CD14-positive monocyte (primary cell): Measurements from ENCODE around the gene CHST14. TPM values are rescaled to one million over a fixed set of nuclear protein-coding genes. Genes with fewer than 3 reads are reported as not detected.
A peak's percentile ranks its signal among the peaks of the same experiment; 100 is the strongest.

Source experiments
- DNase-seq, 3 donors: peaks; one replicate each; pipeline ENCODE4 v3.0.0-alpha.2; 2011 to 2022
- H2AFZ ChIP-seq: 2 replicates; pipeline ENCODE4 v1.6.0; 2012; ENCODE audit warnings: mild to moderate bottlenecking, low read depth, low read length, inconsistent platforms; ENCODE audit not compliant: insufficient read depth, poor library complexity, severe bottlenecking
- H3K27ac ChIP-seq, 2 donors: 1 replicate in 1 of 2; 2 replicates in 1 of 2; pipeline ENCODE4 v1.5.1; 2012 to 2013; ENCODE audit warnings: low read length in 2 of 2, control low read depth in 1 of 2, inconsistent platforms in 1 of 2, low read depth in 1 of 2, mild to moderate bottlenecking in 1 of 2
- H3K27me3 ChIP-seq, 2 donors: one replicate each; pipeline versions ENCODE4 v1.6.0 to v1.6.1; 2011 to 2013; ENCODE audit warnings: low read length in 2 of 2; ENCODE audit not compliant: control insufficient read depth in 2 of 2, insufficient read depth in 2 of 2
- H3K36me3 ChIP-seq, 2 donors: replicated peaks in 1 of 2; 1 replicate in 1 of 2; 2 replicates in 1 of 2; pipeline versions ENCODE4 v1.5.1 to v1.6.1; 2012 to 2013; ENCODE audit warnings: low read length in 2 of 2, control low read depth in 1 of 2, inconsistent platforms in 1 of 2, mild to moderate bottlenecking in 1 of 2; ENCODE audit not compliant: insufficient read depth in 2 of 2, control insufficient read depth in 1 of 2
- H3K4me1 ChIP-seq, 2 donors: 1 replicate in 1 of 2; 2 replicates in 1 of 2; pipeline versions ENCODE4 v1.5.1 to v1.6.1; 2012 to 2013; ENCODE audit warnings: low read length in 2 of 2, control low read depth in 1 of 2, inconsistent platforms in 1 of 2, mild to moderate bottlenecking in 1 of 2, moderate library complexity in 1 of 2; ENCODE audit not compliant: insufficient read depth in 2 of 2, control insufficient read depth in 1 of 2
- H3K4me2 ChIP-seq: replicated peaks from 2 replicates; pipeline ENCODE3; 2012; ENCODE audit warnings: low read length, moderate library complexity, mild to moderate bottlenecking; ENCODE audit not compliant: poor library complexity, severe bottlenecking; ENCODE audit errors: extremely low read depth
- H3K4me3 ChIP-seq, 3 experiments: fragments of 200-600 bp in 1 of 3; sonication (generic) in 1 of 3; replicated peaks in 1 of 3; 1 replicate in 2 of 3; 2 replicates in 1 of 3; pipeline ENCODE4 v1.5.1; 2011 to 2013; ENCODE audit warnings: low read length in 3 of 3, mild to moderate bottlenecking in 3 of 3, control low read depth in 2 of 3, low read depth in 2 of 3, inconsistent platforms in 1 of 3, moderate library complexity in 1 of 3
- H3K79me2 ChIP-seq: 2 replicates; pipeline ENCODE4 v1.6.0; 2012; ENCODE audit warnings: mild to moderate bottlenecking, control low read depth, inconsistent platforms, low read length, moderate library complexity; ENCODE audit not compliant: insufficient read depth
- H3K9ac ChIP-seq: 2 replicates; pipeline ENCODE4 v1.6.0; 2017; ENCODE audit warnings: low read length, mild to moderate bottlenecking; ENCODE audit not compliant: insufficient read depth, poor library complexity, severe bottlenecking
- H3K9me3 ChIP-seq, 2 donors: replicated peaks in 1 of 2; 1 replicate in 1 of 2; 2 replicates in 1 of 2; pipeline versions ENCODE4 v1.5.1 to v1.6.1; 2012 to 2013; ENCODE audit warnings: low read length in 2 of 2, control low read depth in 1 of 2; ENCODE audit not compliant: control insufficient read depth in 1 of 2, insufficient read depth in 1 of 2
- H4K20me1 ChIP-seq: 2 replicates; pipeline ENCODE4 v1.6.0; 2012; ENCODE audit warnings: mild to moderate bottlenecking, low read length, control low read depth, moderate library complexity; ENCODE audit not compliant: insufficient read depth
- H3K27ac Mint-ChIP-seq, 7 donors: one replicate each; pipeline ENCODE4 v1.8.0; 2020; ENCODE audit warnings: mild to moderate bottlenecking in 7 of 7, mixed read lengths in 7 of 7, moderate library complexity in 6 of 7, inconsistent platforms in 2 of 7
- H3K27me3 Mint-ChIP-seq, 3 donors: one replicate each; pipeline ENCODE4 v1.8.0; 2021 to 2022; ENCODE audit warnings: low read depth in 3 of 3, mild to moderate bottlenecking in 3 of 3, mixed read lengths in 3 of 3, moderate library complexity in 3 of 3, inconsistent platforms in 1 of 3
- H3K36me3 Mint-ChIP-seq, 2 donors: one replicate each; pipeline ENCODE4 v1.8.0; 2020; ENCODE audit warnings: mixed read lengths in 2 of 2, inconsistent platforms in 1 of 2, mild to moderate bottlenecking in 1 of 2
- H3K4me1 Mint-ChIP-seq: one replicate; pipeline ENCODE4 v1.8.0; 2020; ENCODE audit warnings: mild to moderate bottlenecking, mixed read lengths
- H3K4me3 Mint-ChIP-seq, 2 donors: one replicate each; pipeline ENCODE4 v1.8.0; 2020; ENCODE audit warnings: mild to moderate bottlenecking in 2 of 2, mixed read lengths in 2 of 2, moderate library complexity in 1 of 2
- H3K9me3 Mint-ChIP-seq, 7 donors: one replicate each; pipeline ENCODE4 v1.8.0; 2020 to 2022; ENCODE audit warnings: mixed read lengths in 7 of 7, mild to moderate bottlenecking in 6 of 7, moderate library complexity in 6 of 7, inconsistent platforms in 2 of 7
- CTCF ChIP-seq: fragments of 200-600 bp; IDR thresholded peaks from one replicate; pipeline ENCODE4 v1.8.0; 2022; ENCODE audit warnings: antibody characterized with exemption, mild to moderate bottlenecking
- WGBS: methylation state at CpG from one replicate; pipeline ENCODE4 v1.1.5; 2013; ENCODE audit warnings: missing lambda C conversion rate; ENCODE audit not compliant: insufficient coverage; 5-methylcytosine and 5-hydroxymethylcytosine counted together
- intact Hi-C, 2 donors: fragments of 100-400 bp; cut with micrococcal nuclease; formaldehyde crosslinking; loops; one replicate each; pipeline versions ENCODE4 v1.15.0 to v1.15.1; 2023
- polyA plus RNA-seq, 3 donors: library from polyadenylated mRNA; depleted of rRNA in 1 of 3; unstranded in 2 of 3; stranded (reverse) in 1 of 3; fragments of 300-500 nt in 2 of 3; fragments of >200 nt in 1 of 3; fragmentation: Illumina TruSeq in 2 of 3; gene quantifications; 1 replicate in 2 of 3; 2 replicates in 1 of 3; pipeline ENCODE4 v1.2.3, GENCODE V29; 2012 to 2021

CHST14 gene
- polyA plus RNA-seq, 3 donors: 0.85 to 5.2 (median 1.2) TPM

- no peak for DNase-seq
- H3K4me3 Mint-ChIP-seq: no peak overlapping the region
- Histone ChIP-seq H3K27me3 (no peaks in the 10 kb centered on the region), H2AFZ (no peak overlapping the region), H3K4me3 (no peak overlapping the region), H3K4me2 (no peak overlapping the region), H3K79me2 (no peaks in the 10 kb centered on the region), H3K36me3 (no peaks in the 10 kb centered on the region), H3K27ac (no peak overlapping the region), H3K9me3 (no peaks in the 10 kb centered on the region), H3K4me1 (peaks cover 3 to 10% of the 10 kb centered on the region in 2 donors), H4K20me1 (no peaks in the 10 kb centered on the region), H3K9ac (no peak overlapping the region)
- peak overlapping the region in 1 of 7 donors; percentile 65 for H3K27ac Mint-ChIP-seq
- no peak for TF ChIP-seq CTCF
- peaks cover 1 to 8% (median 3%) of the 10 kb centered on the region in 3 donors for H3K27me3 Mint-ChIP-seq
- H3K4me1 Mint-ChIP-seq: peaks cover 11% of the 10 kb centered on the region
- no peaks in the 10 kb centered on the region for H3K36me3 Mint-ChIP-seq
- intact Hi-C loops: no loop called here
- WGBS: 93% methylated on average over 34 of the region's 47 CpGs
- H3K9me3 Mint-ChIP-seq: peaks cover 0 to 9% (median 5%) of the 10 kb centered on the region in 7 donors
Observed at GRCh38 chr15:40489274-40490175, 18.7 kb downstream of the CHST14 start.

GRCh38 chr15:40493089-40493840, 22.5 kb downstream of the CHST14 start:
- Mint-ChIP-seq H3K9me3 (peaks cover 0 to 4% (median 0%) of the 10 kb centered on the region in 7 donors), H3K4me1 (peaks cover 11% of the 10 kb centered on the region), H3K4me3 (no peak overlapping the region), H3K36me3 (no peaks in the 10 kb centered on the region), H3K27me3 (peaks cover 4 to 8% (median 6%) of the 10 kb centered on the region in 3 donors), H3K27ac (no peak overlapping the region)
- H3K4me2 ChIP-seq: no peak overlapping the region
- no peak overlapping the region for H3K9ac ChIP-seq
- no peak overlapping the region for H3K4me3 ChIP-seq
- H4K20me1 ChIP-seq: no peaks in the 10 kb centered on the region
- no peaks in the 10 kb centered on the region for H3K79me2 ChIP-seq
- H3K36me3 ChIP-seq: no peaks in the 10 kb centered on the region
- 33% methylated on average over 3 of the region's 8 CpGs for WGBS
- H3K27me3 ChIP-seq: no peaks in the 10 kb centered on the region
- H3K4me1 ChIP-seq: peaks cover 3 to 10% of the 10 kb centered on the region in 2 donors
- H3K27ac ChIP-seq: no peak overlapping the region
- TF ChIP-seq CTCF: no peak
- no peaks in the 10 kb centered on the region for H3K9me3 ChIP-seq
- intact Hi-C loops: no loop called here
- peak; percentile 8 to 65 (median 22) for DNase-seq
- H2AFZ ChIP-seq: no peak overlapping the region
